GM21737 (cell line): ENCODE measurements around the gene TGFBRAP1.
A peak's percentile ranks its signal among the peaks of the same experiment; 100 is the strongest.
"Not testable (repeated sequence)": the region's sequence is repeated elsewhere in the genome, so short reads cannot be mapped to it uniquely, and the experiment has no call there.

Source experiments
- ATAC-seq: cut with Tn5 transposase; IDR thresholded peaks from one replicate; pipeline ENCODE4 v1.9.1; 2021; ENCODE audit warnings: mild to moderate bottlenecking, moderate library complexity; ENCODE audit not compliant: unreplicated experiment

The TGFBRAP1 gene

DNA sequence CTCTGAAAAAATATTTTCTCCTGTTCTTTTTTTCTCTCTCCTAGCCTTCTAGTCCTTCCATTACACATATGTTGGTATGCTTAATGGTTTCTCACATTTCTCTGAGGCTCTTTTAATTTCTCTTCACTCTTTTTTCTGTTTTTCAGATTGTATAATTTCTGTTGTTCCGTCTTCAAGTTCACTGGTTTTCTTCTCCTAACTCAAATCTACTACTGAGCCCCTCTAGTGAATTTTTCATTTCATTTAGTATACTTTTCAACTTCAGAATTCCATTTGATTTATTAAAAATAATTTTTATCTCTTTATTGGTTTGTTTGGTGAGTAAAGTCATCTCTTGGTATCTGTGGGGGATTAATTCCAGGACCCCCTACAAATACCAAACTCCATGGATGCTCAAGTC, 27.6 kb upstream of the TGFBRAP1 start:
- no peak for ATAC-seq

DNA sequence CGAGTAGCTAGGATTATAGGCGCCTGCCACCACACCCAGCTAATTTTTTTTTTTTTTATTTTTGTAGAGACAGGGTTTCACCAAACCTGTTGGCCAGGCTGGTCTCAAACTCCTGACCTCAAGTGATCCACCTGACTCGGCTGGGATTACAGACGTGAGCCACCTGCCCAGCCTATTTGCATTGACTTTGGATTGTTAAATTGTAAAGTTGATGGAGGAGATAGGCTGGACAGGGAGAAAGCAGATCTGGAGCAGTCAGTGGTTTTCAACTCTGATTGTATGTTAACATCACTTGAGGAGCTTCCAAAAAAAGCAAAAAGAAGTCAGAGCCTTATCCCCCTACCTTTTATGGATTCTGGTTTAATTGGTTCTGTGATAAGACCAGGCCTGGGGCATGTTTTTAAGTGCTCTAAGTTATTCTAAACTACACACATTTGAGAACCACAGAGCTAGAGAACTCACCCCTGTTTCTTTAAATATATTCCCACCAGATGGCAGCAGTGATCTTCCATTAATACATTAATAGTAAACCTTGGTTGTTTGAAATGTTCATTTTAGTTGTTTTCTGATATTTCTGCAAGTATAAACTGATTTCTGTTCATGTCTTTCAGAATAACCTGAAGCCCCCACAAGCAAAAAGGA, 15.3 kb upstream of the TGFBRAP1 start:
- ATAC-seq = no peak

- ATAC-seq = no peak
Measured at GRCh38 chr2:105339414-105339813, 9.9 kb upstream of the TGFBRAP1 start.

GRCh38 chr2:105338020-105338385, 8.5 kb upstream of the TGFBRAP1 start:
- ATAC-seq = peak; percentile 10

DNA sequence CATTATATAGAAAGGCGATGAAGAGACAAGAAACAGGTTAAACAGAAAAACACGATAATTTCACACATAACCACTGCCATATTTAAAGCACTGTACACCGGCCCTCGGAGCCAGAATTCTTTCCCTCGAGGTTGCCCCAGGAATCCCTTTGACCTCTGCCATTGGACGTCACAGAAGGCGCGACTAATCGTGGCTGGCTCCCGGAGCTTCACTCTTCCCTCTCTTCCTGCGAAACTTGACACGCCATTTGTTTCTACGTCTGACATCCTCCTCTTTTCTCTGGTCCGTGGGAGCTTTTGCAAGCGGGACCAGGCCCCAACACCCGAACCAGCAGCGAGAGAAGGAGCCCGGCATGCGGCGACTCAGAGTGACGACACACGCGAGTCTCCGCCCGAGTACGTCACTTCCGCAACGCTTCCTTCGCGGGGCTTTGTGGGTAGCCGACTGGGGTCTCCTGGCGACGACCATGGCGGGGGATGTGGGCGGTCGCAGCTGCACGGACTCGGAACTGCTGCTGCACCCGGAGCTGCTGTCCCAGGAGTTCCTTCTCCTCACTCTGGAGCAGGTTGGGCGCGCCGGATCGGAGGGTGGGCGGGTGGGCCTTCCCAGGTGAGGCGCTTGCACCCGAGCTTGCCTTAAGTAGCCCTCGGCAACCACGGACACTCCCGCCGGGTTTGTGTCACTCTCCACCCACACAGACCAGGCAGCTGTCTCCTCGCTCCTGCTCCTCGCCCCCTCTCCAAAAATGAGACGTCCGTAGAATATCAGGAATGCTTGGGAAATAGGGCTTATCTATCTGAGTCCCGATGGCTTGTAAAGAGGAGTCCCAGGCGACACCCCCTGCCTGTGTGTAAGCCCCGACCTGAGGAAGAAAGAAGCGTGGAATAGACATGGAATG, 7.8 kb upstream of the TGFBRAP1 start, which contains the start of gene C2orf49:
Gene C2orf49 (plus strand): TSS at position 419 of the 898 bp plus-strand sequence. CDS start 48 bp downstream, at position 467.
- peak; percentile 90 for ATAC-seq

- ATAC-seq = no peak
Measured at GRCh38 chr2:105336786-105337121, 7.2 kb upstream of the TGFBRAP1 start.

GRCh38 chr2:105335469-105335868, 5.9 kb upstream of the TGFBRAP1 start:
- ATAC-seq = no peak

GRCh38 chr2:105334211-105334610, 4.7 kb upstream of the TGFBRAP1 start:
- no peak for ATAC-seq

- no peak for ATAC-seq
Measured at GRCh38 chr2:105330681-105331375, 1.3 kb upstream of the TGFBRAP1 start.

DNA sequence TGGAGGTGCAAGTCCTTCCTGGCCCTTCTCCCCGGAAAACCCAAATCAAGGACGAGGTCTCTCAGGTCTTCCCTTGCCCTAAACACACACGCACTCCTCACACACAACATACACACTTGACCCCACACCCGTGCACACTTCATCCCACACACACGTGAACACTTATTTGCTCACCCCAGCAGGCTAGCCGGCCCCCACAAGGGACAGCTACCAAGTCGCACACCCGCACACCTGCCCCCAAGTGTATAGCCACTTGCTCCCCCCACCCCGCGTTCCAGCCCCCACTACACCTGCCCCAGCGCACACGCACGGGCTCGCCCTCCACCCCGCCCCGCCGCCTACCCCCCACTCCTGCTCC, 359 bp downstream of the TGFBRAP1 start:
- peak; percentile 8 for ATAC-seq

GRCh38 chr2:105328281-105329196, 996 bp downstream of the TGFBRAP1 start:
- ATAC-seq = no peak

DNA sequence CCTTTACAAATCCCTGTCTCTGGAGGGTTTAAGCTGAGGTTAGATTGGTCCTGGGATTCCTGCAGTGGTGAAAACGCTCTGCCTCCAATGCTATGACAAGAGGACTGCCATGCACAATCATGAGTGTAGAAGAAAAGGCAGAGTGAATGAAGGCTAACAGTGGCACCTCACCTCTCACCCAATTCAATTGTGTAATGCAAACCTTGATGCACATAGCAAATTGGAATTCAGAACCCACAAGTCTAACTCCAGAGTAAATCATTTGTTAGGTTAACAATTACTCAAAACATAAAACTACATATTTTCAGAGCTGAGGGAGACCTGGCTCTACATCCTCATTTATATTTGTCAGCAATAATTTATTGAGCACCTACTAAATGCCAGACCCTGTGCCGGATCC, 1.8 kb downstream of the TGFBRAP1 start:
- no peak for ATAC-seq

DNA sequence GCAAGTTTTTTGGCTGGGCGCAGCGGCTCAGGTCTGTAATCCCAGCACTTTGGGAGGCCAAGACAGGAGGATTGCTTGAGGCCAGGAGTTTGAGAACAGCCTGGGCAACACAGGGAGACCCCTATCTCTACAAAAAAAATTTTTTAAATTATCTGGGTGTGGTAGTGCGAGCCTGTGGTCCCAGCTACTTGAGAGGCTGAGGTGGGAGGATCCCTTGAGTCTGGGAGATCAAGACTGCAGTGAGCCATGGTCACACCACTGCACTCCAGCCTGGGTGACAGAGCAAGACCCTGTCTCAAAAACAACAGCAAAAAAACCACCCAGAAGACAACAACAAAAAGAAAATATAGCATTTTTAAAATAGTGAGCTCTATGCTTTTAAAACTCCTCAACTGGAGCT, 2.3 kb downstream of the TGFBRAP1 start:
- ATAC-seq = not testable (repeated sequence)

DNA sequence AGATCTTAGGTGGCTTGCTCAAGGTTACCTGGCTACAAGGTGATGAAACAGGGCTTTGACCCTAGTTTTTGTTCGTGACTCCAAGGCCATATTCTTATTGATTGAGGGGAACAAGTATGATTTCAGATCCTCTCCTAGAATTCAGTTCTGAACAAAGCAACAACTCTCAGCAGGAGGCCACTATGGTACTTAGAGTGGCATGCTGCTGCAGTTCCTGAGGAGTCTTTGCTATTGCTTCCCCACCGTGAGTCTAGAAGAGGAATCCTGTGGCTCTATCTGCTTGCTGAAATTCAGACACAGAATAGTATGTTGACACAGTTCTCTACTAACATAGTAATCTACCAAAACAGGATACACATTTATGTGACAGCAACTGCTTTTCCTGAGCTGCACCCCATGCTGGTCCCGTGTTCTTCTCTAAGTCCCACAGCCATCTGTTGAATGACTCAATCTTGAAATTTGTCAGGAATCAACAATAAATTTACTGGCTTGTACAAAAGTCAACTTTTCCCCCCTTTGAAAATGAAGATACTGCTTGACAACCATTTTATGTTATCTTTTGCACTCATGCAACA, 4.1 kb downstream of the TGFBRAP1 start:
- no peak for ATAC-seq

- no peak for ATAC-seq
Measured at GRCh38 chr2:105324732-105325131, 4.8 kb downstream of the TGFBRAP1 start.

- ATAC-seq = no peak
Measured at GRCh38 chr2:105324101-105324500, 5.4 kb downstream of the TGFBRAP1 start.

DNA sequence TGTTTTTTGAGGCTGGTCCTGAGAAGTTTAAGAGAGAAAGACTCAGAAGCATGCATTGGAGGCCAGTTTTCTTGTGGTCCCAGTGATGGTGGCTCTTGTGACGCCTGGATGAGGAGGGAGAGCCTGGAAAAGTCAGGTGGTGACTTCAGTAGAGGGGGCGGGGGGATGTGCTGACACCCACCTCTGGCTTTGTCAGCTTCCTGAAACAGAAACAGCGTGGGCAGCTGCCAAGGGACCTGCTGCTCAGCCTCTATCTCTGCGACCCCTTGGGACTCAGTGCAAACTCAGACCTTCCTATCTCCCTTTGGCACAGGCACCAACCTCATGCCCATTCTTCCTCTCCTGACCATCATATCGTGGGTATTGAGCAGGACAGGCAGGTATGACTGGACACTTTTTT, 6.4 kb downstream of the TGFBRAP1 start:
- ATAC-seq = no peak

- ATAC-seq = no peak
Measured at GRCh38 chr2:105321875-105322646, 7.5 kb downstream of the TGFBRAP1 start.

GRCh38 chr2:105320651-105321215, 8.8 kb downstream of the TGFBRAP1 start:
- ATAC-seq = no peak
